Activated gamma-delta T cell treated with anti-CD3 and anti-CD28 coated beads, Interleukin-2, amount 50 U/mL, for 16 hours (primary cell): ENCODE results near the gene BORCS5.

Experiments used
- DNase-seq: peaks from one replicate; pipeline ENCODE4 v3.0.0-alpha.2; 2020; ENCODE audit warnings: low read depth

Gene BORCS5

DNA sequence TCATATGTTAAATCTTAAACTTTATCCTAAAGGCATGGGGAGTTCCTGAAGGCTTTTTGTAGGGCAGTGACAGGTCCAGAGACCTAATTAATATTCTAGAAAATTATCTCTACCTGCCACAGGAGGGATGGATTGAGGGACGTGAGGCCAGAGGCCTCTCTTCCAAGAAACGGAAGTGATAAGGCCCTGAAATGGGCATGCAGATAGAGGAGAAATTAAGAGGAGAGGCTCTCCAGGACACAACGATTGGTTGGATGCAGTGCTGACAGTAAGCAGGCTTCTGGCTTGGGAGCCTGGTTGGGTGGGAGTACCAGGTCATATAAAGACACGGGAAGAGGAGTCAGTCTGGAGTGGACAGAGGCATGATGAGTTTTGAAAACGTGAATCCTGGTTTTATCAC lies 3.1 kb upstream of the BORCS5 start:
- no peak for DNase-seq

DNA sequence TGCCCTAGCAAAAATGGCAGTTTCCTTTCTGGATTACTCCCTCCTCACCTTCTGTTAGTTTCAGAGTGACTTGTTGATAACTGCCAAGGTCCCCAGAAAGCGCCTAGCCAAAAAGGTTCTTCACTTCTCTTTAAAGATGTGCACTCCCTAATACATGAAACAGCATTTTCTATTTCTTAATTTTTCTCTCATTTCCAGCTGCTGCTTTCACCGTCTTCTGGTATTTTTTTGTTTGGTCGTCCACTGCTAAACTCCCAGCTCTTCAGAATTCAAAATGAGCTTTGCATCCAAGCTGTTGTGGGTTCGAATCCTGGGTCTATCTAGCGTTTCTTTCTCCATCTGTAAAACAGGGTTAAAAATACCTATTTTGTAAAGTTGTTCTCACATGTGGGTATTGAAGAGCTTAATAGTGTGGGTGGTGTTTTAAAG lies 397 bp upstream of the BORCS5 start:
- no peak for DNase-seq

DNA sequence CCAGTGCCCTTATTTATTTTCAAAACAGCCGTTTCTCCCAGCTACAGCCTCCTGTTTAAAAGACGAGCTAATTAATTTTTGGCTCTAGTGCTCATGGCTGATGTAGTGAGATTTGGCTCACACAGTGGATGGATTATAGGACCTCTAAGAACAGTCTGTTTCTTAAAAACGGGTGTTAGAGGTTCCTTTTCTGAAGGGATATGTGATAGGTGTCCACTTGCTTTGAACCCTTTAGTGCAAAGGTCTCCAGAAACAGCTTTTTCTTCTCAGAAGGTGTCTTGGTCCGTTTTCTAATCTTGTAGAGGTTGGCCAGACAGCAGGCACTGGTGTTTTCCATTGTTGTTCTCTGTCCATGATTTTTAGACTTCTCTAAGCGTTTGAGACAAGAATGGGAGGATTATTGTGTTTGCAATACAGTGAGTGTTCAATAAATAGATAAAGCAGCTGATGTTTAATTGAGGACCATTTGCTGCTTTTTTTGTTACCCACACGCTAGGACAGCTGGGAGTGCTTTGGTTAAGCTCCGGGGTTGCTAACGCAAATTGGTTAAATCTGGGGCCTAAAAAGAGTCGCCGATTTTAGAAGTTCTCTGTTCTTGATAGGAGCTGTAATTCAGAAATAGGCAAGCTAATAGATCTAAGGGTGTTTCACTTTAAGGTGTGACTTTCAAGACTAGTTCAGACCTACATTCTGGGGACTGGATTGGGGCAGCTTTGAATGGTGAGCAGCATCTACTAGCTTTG lies 1.0 kb downstream of the BORCS5 start:
- DNase-seq = no peak

DNA sequence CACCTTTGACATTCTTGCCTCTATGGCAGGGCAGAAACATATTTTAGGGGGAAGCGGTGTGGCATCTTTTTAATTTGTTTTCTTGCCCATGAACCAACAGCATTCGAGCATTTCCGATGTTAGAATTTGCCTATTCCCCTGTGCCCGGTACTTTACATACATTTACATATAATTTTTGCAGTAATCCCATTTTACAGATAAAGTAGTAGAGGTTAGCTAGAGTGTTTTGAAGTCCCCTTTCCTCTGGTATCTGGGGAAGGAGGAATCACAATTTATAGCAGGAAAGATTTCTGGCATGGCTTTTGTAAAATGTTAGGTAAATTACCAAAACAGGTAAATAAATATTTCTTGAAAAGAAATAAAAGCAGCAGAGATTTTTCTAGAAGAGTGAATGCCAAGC lies 1.6 kb downstream of the BORCS5 start:
- no peak for DNase-seq

DNA sequence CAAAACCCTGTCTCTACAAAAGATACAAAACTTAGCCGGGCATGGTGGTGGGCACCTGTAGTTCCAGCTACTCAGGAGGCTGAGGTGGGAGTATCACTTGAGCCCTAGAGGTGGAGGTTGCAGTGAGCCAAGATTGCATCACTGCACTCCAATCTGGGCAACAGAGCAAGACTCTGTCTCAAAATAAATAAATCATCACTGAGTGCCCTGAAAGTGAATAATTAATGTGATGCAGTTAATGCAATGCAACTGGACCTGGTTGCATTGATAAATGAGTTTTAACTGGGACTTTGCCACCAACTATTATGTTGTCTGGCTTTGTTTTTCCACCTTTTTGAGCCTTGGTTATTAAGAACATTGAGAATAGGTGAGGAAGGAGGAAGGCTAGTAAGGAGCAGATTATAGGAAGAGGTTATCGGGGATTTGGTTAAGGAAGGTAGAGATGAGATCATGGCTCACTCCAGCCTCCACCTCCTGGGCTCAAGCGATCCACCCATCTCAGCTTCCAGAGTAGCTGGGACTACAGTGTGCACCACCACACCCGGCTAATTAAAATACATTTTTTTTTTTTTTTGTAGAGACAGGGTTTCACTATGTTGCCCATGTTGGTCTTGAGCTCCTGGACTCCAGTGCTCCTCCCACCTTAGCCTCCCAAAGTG lies 8.0 kb downstream of the BORCS5 start:
- DNase-seq = no peak

DNA sequence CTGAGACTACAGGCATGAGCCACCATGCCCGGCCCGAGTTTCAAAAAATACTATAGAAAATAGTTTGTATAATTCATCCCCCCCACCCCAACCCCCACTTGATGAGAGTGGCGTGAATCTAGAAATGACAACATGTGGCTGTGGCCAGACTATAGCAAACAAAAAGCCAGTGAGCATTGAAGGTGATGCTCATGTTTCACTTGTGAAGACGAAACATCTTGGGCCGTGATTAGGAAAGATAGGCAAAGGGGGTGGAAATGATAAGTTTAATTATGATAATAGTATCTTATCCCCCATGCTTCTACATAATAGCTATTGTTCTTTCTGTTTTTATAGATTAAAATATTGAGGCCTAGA lies 8.5 kb downstream of the BORCS5 start:
- no peak for DNase-seq

DNA sequence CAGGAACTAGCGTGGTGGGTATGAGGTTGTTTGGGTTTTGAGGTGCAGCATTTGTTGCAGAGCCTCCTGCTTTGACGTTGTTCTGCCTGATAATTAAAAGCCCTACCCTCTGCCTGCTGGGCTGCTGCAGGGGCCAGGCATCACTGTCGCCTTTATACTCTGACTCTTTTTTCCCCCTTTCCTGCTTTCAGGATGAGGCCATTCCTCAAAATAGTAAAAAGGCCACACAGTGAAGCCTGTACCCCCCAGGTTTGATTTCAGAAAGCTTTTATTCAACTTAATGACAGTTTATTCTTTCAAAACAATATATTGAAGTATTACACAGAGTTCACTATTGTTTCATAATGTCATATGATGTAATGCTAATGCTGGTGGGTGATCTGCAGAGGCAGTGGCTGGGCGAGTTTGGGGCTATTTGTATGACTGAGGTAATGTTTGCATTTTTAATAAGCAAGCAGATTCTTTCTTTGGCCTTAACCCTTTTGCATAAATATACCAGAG lies 9.1 kb downstream of the BORCS5 start:
- DNase-seq = no peak

DNA sequence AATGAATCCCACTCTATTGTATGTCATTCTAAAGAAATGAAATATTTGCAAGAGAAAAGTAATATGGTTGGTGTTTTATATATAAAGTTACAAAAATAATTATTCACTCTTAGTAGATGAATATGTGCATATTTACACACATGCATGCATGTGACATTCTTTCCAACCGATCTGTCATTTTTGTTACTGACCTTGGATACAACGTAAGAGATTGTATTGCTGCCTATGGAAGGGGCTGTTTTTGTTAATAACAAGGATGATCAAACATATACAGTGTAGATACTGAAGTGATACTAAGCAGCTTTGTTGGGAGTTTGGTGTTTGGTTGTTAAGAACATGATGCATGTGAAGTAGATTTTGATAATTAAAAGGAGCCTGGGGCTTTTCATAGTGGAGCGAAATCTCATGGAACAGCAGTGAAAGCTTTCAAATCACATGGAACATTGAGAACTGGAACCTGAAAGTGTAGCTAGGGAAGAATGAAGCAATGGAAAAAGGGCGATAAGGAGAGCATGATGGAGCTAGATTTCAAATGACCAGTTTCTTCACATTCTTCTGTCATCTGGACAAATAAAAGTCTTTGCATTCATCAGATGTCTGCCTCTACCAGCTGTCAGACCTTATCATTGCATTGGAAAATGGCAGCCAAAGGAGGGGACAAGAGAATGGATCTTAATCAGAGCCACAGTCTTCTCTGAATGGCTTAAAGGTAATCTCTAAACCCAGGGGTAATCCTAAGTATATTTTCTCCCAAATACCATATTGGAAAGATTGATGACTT lies 10.0 kb downstream of the BORCS5 start:
- no peak for DNase-seq

DNA sequence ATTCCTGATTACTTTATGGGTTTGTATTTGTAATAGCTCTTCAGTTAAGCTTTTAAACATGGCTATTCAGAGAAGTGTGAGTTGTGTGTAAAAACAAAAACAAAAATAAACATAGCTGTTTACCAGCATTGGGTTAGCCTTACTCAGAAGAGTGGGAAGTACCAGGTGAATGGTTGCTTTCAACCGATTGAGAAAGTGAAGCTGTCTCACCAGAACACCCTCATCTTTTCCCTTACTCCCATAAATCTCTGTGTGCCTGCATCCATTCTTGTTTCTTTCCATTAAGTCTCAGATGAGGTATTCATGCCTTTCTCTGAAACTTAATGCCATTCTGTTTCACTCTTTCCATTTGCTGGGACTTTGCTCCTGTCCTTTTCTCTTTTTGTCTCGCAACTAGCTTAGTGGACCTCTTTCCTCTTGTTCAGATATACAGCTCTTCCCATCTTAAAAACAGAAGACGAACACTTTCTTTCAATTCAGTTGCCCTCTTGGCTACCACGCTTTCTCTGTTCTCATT lies 10.7 kb downstream of the BORCS5 start:
- no peak for DNase-seq

DNA sequence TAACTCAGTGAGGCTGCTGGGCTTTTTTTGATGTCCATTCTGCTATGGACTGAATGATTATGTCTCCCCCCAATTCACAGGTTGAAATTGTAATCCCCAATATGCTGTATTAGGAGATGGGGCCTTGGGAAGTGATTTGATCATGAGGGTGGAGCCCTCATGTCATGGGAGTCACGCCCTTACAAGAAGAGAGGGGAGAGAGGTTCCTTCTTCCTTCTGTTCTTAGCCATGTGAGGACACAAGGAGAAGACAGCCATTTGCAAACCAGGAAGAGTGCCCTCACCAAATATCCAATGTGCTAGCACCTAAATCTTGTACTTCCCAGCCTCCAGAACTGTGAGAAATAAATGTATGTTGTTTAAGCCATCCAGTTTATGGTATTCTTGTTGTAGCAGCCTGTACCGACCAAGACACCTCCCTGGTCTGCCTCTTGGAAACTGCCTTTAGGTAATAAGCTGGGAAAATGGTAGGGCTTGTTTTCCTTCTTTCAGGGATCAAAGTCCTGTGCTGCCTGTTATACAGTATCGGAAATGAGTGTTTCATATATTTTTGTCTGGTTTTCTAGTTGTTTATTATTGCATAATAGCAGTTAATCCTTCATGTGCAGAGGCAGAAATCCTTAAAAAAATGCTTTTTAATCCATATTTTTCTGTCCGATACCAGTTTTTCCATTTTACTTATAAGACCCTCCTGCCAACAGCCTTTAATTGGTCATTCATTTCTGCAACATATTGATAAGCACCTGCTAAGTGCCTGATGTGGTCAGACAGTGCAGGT lies 16.3 kb downstream of the BORCS5 start:
- DNase-seq = no peak

DNA sequence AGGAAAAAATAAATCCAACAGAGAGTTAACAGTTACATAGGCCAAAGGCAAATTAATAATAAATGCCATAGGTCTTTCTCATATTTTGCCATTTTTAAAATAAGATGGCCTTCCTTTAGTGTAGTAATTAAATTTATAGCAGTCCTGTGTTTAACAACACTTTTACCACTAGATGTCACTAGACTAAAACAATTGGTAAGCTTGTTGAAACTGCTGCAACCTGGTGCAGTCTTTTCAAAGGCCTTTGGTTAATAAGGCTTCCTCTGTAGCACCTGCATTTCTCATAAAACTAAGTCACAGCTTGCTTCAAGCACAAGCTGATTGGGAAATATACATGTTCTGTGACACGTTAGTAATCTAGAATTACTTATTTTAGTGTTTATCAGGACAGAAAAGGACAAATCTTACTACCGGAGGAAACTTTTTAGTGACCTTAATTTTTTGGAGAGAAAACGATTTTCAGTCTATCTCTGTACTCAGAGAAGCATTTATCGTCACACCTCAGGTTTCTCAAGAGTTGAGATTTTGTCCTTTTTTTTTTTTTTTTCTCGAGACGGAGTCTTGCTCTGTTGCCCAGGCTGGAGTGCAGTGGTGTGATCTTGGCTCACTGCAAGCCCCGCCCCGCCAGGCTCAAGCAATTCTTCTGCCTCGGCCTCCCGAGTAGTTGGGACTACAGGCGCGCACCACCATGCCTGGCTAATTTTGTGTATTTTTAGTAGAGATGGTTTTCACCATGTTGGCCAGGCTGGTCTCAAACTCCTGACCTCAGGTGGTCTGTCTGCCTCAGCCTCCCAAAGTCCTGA lies 20.0 kb downstream of the BORCS5 start:
- no peak for DNase-seq

DNA sequence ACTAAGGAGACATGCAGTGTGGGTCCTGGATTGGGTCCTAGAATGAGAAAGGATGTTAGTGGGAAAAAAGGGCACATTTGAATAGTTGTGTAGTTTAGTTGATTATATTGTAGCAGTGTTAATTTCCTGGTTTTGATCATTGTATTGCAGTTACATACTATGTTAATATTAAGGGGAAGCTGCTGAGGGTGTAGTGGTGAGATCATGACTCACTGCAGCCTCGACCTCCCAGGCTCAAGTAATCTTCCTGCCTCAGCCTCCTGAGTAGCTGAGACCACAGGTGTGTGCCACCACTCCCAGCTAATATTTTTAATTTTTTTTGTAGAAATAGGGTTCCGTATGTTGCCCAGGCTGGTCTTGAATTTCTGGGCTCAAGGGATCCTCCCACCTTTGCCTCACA lies 21.7 kb downstream of the BORCS5 start:
- no peak for DNase-seq

DNA sequence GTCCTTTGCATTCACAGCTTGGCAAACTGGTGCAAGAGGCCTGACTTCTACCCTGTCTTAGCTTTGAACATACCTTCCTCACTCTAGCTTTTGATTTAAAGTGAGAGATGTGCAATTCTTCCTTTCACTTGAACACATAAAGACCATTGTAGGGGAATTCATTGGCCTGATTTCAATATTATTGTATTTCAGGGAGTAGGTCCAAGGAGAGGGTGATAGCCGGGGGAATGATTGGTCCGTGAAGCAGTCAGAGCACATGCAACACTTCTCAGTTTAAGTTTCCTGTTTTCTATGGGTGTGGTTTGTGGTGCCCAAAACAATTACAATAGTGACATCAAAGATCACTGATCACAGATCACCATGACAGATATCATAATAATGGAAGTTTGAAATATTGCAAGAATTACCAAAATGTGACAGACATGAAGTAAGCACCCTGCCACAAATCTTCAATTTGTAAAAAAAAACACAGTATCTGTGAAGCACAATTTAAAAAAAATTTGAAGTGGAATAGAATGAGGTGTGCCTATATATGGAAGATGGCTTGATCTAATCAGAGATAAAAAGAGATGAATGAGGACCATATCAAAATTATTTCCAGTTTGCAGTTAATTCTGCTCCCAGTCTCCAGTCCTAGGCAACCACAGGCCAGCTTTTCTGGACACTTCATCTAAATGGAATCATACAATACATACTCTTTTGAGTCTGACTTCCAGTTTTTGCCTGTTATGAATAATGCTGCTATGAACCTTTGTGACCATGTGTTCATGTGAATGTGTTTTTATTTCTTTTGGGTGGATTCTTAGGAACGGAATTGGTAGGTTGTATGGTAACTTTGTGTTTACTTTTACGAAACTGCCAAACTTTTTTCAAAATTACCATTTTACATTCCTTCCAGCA lies 23.2 kb downstream of the BORCS5 start:
- peak; percentile 25 for DNase-seq

DNA sequence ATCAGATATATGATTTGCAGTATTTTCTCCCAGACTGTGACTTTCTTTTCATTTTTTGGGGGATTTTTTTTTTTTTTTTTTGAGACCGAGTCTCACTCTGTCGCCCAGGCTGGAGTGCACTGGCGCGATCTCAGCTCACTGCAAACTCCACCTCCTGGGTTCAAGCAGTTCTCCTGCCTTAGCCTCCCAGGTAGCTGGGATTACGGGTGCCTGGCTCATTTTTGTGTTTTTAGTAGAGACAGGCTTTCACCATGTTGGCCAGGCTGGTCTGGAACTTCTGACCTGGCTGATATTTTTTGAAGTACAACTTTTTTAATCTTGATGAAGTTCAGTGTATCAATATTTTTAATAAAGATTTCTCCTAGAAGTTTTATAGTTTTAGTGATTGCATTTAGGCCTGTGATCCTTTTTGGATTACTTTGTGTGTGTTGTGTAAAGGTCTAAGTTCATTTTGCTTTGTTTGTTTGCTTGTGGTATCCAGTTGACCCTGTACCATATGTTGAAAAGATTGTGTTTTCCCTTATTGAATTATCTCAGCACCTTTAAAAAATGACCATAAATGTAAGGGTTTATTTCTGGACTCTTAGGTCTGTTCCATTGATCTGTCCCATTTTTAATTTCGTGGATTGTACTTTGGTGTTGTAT lies 24.2 kb downstream of the BORCS5 start:
- no peak for DNase-seq

DNA sequence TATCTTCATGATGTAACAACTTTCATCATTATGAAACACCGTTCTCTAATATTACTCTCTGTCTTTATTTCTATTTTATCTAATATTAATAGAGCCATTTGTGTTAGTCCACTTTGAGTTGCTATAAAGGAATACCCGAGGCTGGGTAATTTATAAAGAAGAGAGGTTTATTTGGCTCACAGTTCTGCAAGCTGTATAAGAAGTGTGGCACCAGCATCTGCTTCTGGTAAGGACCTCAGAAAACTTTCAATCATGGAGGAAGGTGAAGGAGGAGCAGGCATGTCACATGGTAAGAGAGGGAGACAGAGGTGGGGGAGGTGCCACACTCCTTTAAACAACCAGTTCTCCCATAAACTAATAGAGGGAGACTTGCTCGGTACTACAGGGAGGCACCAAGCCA lies 25.1 kb downstream of the BORCS5 start:
- no peak for DNase-seq

DNA sequence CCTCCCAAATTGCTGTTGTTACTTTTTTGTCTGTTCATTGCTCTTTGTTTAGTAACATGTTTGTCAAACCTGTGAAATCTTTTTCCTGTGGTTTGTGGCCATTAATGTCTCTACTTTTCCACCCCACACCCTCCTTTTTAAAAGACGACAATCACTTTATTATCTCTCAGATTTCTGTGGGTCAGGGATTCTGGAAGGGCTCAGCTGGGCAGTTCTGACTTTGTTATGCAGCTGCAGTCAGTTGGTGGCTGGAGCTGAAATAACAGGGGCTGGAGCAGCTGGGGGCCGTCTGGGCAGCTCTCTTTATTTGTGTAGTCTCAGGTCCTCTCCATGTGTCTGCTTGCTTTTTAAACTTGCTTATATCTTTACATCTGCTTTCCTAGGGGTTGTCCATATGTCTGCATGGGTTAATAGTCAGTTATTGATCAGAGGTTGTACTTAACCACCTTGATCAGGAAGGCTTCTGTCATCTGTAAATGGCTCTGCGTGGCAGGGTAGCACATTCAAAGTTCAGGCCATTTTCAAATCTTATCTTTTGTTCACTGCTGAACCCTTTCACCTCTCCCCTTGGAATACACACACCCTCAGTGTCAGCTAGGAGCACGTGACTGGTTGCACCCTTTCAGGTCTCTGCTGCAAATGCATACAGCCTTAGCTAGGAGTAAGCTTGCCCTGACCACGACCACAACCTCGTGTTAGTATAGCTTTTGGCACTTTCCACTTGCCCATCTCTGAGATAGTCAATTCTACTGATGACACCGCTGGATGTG lies 27.9 kb downstream of the BORCS5 start:
- DNase-seq = peak; percentile 11

DNA sequence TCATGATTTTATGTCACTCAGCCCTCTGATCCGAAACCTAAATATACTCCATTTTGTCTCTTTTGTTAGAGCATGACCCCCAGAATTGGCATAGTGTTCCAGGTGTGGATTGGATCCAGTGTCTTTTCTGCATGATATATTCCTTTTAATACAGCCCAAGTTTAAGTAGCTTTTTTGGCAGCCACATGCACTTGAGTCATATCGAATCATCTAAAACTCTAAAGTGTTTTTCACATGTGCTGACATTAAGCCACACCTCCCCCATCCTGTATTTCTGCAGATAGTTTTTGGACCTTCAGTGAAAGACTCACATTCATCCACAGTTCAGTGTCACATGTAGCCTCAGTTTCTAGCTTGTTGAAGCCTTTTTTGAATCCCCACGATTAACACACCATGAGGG lies 30.6 kb downstream of the BORCS5 start:
- no peak for DNase-seq

DNA sequence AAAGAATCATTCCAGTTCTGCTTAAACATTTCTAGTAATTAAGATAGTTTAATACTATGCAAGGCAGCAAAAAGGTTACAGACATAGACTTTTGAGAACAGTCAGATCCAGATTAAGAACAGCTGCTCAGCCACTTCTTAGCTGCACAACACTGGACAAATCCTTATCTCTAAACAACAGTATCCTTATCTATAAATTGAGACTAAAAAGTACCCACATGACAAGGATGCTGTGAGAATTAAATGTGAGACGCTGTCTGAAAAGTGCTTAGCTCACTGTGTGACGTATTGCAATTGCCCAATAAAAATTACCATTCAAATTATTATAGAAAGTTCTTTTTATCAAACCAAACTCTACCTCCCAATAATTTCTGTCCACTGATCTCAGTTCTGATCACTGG lies 35.5 kb downstream of the BORCS5 start:
- no peak for DNase-seq

DNA sequence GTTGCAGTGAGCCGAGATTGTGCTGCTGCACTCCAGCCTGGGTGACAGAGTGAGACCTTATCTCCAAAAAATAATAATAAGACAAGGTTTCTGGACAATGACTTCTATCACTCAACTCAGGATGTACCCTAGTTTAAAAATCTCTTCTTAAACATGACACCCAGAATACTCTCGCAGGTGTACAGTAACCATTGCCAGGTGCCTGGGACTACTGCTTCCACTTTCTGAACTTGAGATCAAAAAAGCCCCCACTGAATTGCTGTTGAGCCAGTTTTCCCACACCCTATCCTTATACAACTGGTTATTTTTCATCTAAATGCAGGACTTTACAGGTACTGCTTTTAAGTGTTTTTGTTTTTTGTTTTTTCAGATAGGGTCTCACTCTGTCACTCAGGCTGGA lies 36.3 kb downstream of the BORCS5 start:
- DNase-seq = no peak
